Neural cell (in vitro differentiated cells): ENCODE results near the gene CSRNP3. TPM values are rescaled to one million over a fixed set of nuclear protein-coding genes. Genes with fewer than 3 reads are reported as not detected.

Experiments
- H2AFZ ChIP-seq: fragments of 200-600, 300-800 bp; sonication (generic), shearing (Covaris generic); 2 replicates; pipeline ENCODE4 v1.6.0; 2014; ENCODE audit warnings: low read depth, mild to moderate bottlenecking, antibody characterized with exemption, low read length, moderate library complexity
- H3F3A ChIP-seq: fragments of 200-600 bp; shearing (Covaris generic); 2 replicates; pipeline ENCODE4 v1.6.1; 2016; ENCODE audit warnings: mild to moderate bottlenecking, moderate library complexity, mixed read lengths, antibody characterized with exemption, low read length; ENCODE audit not compliant: insufficient read depth, poor library complexity, severe bottlenecking
- H3K27ac ChIP-seq: fragments of 200-600, 300-800 bp; sonication (generic), shearing (Covaris generic); 2 replicates; pipeline ENCODE4 v1.5.1; 2014; ENCODE audit warnings: mild to moderate bottlenecking, low read length, moderate library complexity
- H3K27me3 ChIP-seq: fragments of 300-800, 200-600 bp; sonication (generic), shearing (Covaris generic); 2 replicates; pipeline ENCODE4 v1.6.0; 2014; ENCODE audit warnings: mild to moderate bottlenecking, low read depth, low read length, moderate library complexity; ENCODE audit not compliant: insufficient read depth
- H3K36me3 ChIP-seq: fragments of 300-800, 200-600 bp; sonication (generic), shearing (Covaris generic); 2 replicates; pipeline ENCODE4 v1.5.1; 2014; ENCODE audit warnings: mild to moderate bottlenecking, antibody characterized with exemption, low read length, moderate library complexity; ENCODE audit not compliant: insufficient read depth
- H3K4me2 ChIP-seq: fragments of 300-800, 200-600 bp; sonication (generic), shearing (Covaris generic); 2 replicates; pipeline ENCODE4 v1.6.0; 2014; ENCODE audit warnings: mild to moderate bottlenecking, low read length
- H3K4me3 ChIP-seq: fragments of 300-800, 200-600 bp; sonication (generic), shearing (Covaris generic); 2 replicates; pipeline ENCODE4 v1.5.1; 2014; ENCODE audit warnings: mild to moderate bottlenecking, low read length, moderate library complexity
- H3K79me2 ChIP-seq: fragments of 200-600 bp; shearing (Covaris generic); replicated peaks from 2 replicates; pipeline ENCODE4 v1.6.0; 2014; ENCODE audit warnings: mild to moderate bottlenecking, low read length, moderate library complexity; ENCODE audit not compliant: insufficient read depth
- H3K9ac ChIP-seq: fragments of 300-800, 200-600 bp; sonication (generic), shearing (Covaris generic); 2 replicates; pipeline ENCODE4 v1.6.1; 2016; ENCODE audit warnings: mild to moderate bottlenecking, low read length, mixed read lengths
- H3K9me2 ChIP-seq: fragments of 200-600 bp; shearing (Covaris generic); 2 replicates; pipeline ENCODE4 v1.6.1; 2016; ENCODE audit warnings: mild to moderate bottlenecking, low read length, mixed read lengths; ENCODE audit not compliant: insufficient read depth
- H3K9me3 ChIP-seq: fragments of 200-600, 300-800 bp; sonication (generic), shearing (Covaris generic); 2 replicates; pipeline ENCODE4 v1.6.1; 2016; ENCODE audit warnings: mild to moderate bottlenecking, mixed run types, low read length, moderate library complexity, mixed read lengths
- H4K20me1 ChIP-seq: fragments of 200-600 bp; shearing (Covaris generic); 2 replicates; pipeline ENCODE4 v1.6.1; 2016; ENCODE audit warnings: mild to moderate bottlenecking, mixed run types; ENCODE audit not compliant: insufficient read depth
- CTCF ChIP-seq: fragments of 450-650 bp; IDR thresholded peaks from 2 replicates; pipeline ENCODE4 v1.5.1; 2014; ENCODE audit warnings: antibody characterized with exemption, mild to moderate bottlenecking, moderate library complexity; ENCODE audit not compliant: poor library complexity, severe bottlenecking
- EP300 ChIP-seq: fragments of 450-650 bp; conservative IDR thresholded peaks from 2 replicates; pipeline ENCODE4 v1.6.1; 2014; ENCODE audit warnings: antibody characterized with exemption, mild to moderate bottlenecking, moderate library complexity; ENCODE audit not compliant: poor library complexity, severe bottlenecking
- EZH2 ChIP-seq: fragments of 200-600, 300-800 bp; shearing (Covaris generic), sonication (generic); IDR thresholded peaks from 2 replicates; pipeline ENCODE4 v1.6.1; 2014; ENCODE audit warnings: antibody characterized with exemption, low read length, borderline replicate concordance, mild to moderate bottlenecking; ENCODE audit not compliant: insufficient read depth, poor library complexity, severe bottlenecking
- MXI1 ChIP-seq: fragments of 450-650 bp; conservative IDR thresholded peaks from 2 replicates; pipeline ENCODE4 v1.6.1; 2014; ENCODE audit warnings: antibody characterized with exemption, mild to moderate bottlenecking; ENCODE audit not compliant: poor library complexity, severe bottlenecking
- POLR2AphosphoS5 ChIP-seq: IDR thresholded peaks from 2 replicates; pipeline ENCODE4 v1.6.1; 2012
- RAD21 ChIP-seq: fragments of 450-650 bp; conservative IDR thresholded peaks from 2 replicates; pipeline ENCODE4 v1.6.1; 2014; ENCODE audit warnings: antibody characterized with exemption, mild to moderate bottlenecking, moderate library complexity
- SMC3 ChIP-seq: fragments of 450-650 bp; conservative IDR thresholded peaks from 2 replicates; pipeline ENCODE4 v1.6.1; 2014; ENCODE audit warnings: antibody characterized with exemption, mild to moderate bottlenecking, moderate library complexity; ENCODE audit not compliant: poor library complexity
- TAF1 ChIP-seq: IDR thresholded peaks from 2 replicates; pipeline ENCODE4 v1.6.1; 2012; ENCODE audit warnings: low read depth
- polyA plus RNA-seq: library from polyadenylated mRNA; depleted of rRNA; stranded (reverse); fragments of >200 nt; gene quantifications from 2 replicates; pipeline ENCODE4 v1.2.3, GENCODE V29; 2014
- TF ChIP-seq, protein P1 (sequence below): IDR thresholded peaks from 2 replicates; pipeline ENCODE4 v1.6.1; 2012; ENCODE audit warnings: borderline replicate concordance

Gene CSRNP3
- polyA plus RNA-seq, 1 donor from 2014 or later = 66.6 TPM

GRCh38 chr2:165645930-165646831 lies 176.7 kb downstream of the CSRNP3 start:
- peaks cover 4% of the 10 kb centered on the region for H3F3A ChIP-seq
- H3K79me2 ChIP-seq = peaks cover 42% of the 10 kb centered on the region
- no peaks in the 10 kb centered on the region for H3K9me2 ChIP-seq
- peak overlapping the region; percentile 15 for H3K27ac ChIP-seq
- H3K9ac ChIP-seq = no peak overlapping the region
- H3K36me3 ChIP-seq = peaks cover 4% of the 10 kb centered on the region
- no peak for TF ChIP-seq SMC3
- no peak for TF ChIP-seq POLR2AphosphoS5
- TF ChIP-seq, protein P1, sequence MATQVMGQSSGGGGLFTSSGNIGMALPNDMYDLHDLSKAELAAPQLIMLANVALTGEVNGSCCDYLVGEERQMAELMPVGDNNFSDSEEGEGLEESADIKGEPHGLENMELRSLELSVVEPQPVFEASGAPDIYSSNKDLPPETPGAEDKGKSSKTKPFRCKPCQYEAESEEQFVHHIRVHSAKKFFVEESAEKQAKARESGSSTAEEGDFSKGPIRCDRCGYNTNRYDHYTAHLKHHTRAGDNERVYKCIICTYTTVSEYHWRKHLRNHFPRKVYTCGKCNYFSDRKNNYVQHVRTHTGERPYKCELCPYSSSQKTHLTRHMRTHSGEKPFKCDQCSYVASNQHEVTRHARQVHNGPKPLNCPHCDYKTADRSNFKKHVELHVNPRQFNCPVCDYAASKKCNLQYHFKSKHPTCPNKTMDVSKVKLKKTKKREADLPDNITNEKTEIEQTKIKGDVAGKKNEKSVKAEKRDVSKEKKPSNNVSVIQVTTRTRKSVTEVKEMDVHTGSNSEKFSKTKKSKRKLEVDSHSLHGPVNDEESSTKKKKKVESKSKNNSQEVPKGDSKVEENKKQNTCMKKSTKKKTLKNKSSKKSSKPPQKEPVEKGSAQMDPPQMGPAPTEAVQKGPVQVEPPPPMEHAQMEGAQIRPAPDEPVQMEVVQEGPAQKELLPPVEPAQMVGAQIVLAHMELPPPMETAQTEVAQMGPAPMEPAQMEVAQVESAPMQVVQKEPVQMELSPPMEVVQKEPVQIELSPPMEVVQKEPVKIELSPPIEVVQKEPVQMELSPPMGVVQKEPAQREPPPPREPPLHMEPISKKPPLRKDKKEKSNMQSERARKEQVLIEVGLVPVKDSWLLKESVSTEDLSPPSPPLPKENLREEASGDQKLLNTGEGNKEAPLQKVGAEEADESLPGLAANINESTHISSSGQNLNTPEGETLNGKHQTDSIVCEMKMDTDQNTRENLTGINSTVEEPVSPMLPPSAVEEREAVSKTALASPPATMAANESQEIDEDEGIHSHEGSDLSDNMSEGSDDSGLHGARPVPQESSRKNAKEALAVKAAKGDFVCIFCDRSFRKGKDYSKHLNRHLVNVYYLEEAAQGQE = no peak
- no peak for TF ChIP-seq CTCF
- no peak overlapping the region for H3K4me3 ChIP-seq
- no peak overlapping the region for H2AFZ ChIP-seq
- H3K9me3 ChIP-seq = no peaks in the 10 kb centered on the region
- H3K4me2 ChIP-seq = no peak overlapping the region
- no peaks in the 10 kb centered on the region for H4K20me1 ChIP-seq
- H3K27me3 ChIP-seq = no peaks in the 10 kb centered on the region

DNA sequence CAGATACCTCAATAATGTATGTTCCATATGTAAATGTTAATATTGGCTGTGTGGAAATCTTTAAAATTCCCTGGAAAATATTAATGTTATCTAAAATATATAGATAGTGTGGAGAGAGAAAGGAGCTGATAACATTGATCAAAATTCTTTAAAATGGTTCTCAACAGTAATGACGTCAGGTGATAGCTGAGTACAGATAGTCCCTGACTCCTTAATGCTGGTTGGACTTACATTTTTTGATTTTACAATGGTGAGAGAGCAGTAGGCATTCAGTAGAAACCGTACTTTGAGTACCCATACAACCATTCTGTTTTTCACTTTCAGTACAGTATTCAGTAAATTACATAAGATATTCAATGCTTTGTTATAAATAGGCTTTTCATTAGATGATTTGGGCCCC lies 177.9 kb downstream of the CSRNP3 start:
- H3K9me3 ChIP-seq = no peaks in the 10 kb centered on the region
- no peak overlapping the region for H3K4me2 ChIP-seq
- H3K9ac ChIP-seq = no peak overlapping the region
- no peak overlapping the region for H3K27ac ChIP-seq
- TF ChIP-seq EZH2 = no peak
- TF ChIP-seq TAF1 = no peak
- TF ChIP-seq EP300 = no peak
- no peak for TF ChIP-seq SMC3
- TF ChIP-seq POLR2AphosphoS5 = no peak
- TF ChIP-seq, protein P1 = no peak
- TF ChIP-seq CTCF = no peak
- TF ChIP-seq RAD21 = no peak
- no peak for TF ChIP-seq MXI1
- H4K20me1 ChIP-seq = no peaks in the 10 kb centered on the region
- peaks cover 4% of the 10 kb centered on the region for H3F3A ChIP-seq
- H2AFZ ChIP-seq = no peak overlapping the region
- H3K9me2 ChIP-seq = no peaks in the 10 kb centered on the region
- no peak overlapping the region for H3K4me3 ChIP-seq
- peaks cover 44% of the 10 kb centered on the region for H3K79me2 ChIP-seq
- H3K27me3 ChIP-seq = no peaks in the 10 kb centered on the region
- peaks cover 4% of the 10 kb centered on the region for H3K36me3 ChIP-seq
